Kidney epithelial cell (primary cell): Measurements from ENCODE around the gene ZNF211. TPM values are rescaled to one million over a fixed set of nuclear protein-coding genes. Genes with fewer than 3 reads are reported as not detected.

Experiments used
- DNase-seq: peaks from one replicate; pipeline ENCODE4 v3.0.0-alpha.2; 2010; ENCODE audit warnings: low read depth
- H3K27me3 ChIP-seq: 2 replicates; pipeline ENCODE4 v1.6.0; 2011; ENCODE audit warnings: low read length; ENCODE audit not compliant: control insufficient read depth, insufficient read depth
- H3K36me3 ChIP-seq: 2 replicates; pipeline ENCODE4 v1.5.1; 2011; ENCODE audit warnings: low read length; ENCODE audit not compliant: control insufficient read depth, insufficient read depth
- H3K4me3 ChIP-seq: 2 replicates; pipeline ENCODE4 v1.5.1; 2011; ENCODE audit warnings: low read depth, mild to moderate bottlenecking, control low read depth, low read length
- CTCF ChIP-seq: IDR thresholded peaks from 2 replicates; pipeline ENCODE4 v1.5.1; 2011; ENCODE audit warnings: mild to moderate bottlenecking, moderate library complexity, low read length, control low read depth, inconsistent platforms; ENCODE audit not compliant: insufficient read depth, poor library complexity, severe bottlenecking
- total RNA-seq: library from RNA; depleted of rRNA; stranded (reverse); fragments of >200 nt; gene quantifications from 2 replicates; pipeline ENCODE4 v1.2.3, GENCODE V29; 2015

ZNF211 gene
- total RNA-seq, 1 donor from 2014 or later, result 6.9 TPM

GRCh38 chr19:57606931-57607330 lies 26.0 kb upstream of the ZNF211 start:
- TF ChIP-seq CTCF, result no peak
- H3K27me3 ChIP-seq, result no peaks in the 10 kb centered on the region
- no peak overlapping the region for H3K4me3 ChIP-seq
- no peak for DNase-seq
- peaks cover 1% of the 10 kb centered on the region for H3K36me3 ChIP-seq

- no peak for DNase-seq
- H3K36me3 ChIP-seq, result peaks cover 1% of the 10 kb centered on the region
- TF ChIP-seq CTCF, result no peak
Measured at GRCh38 chr19:57611113-57611512, 21.9 kb upstream of the ZNF211 start.

GRCh38 chr19:57613941-57614743 lies 18.8 kb upstream of the ZNF211 start, which contains the start of gene ZNF134:
Gene ZNF134 (plus strand): TSS chr19:57614242. CDS start chr19:57619469, 5,227 bp downstream.
- peak; percentile 14 for TF ChIP-seq CTCF
- Histone ChIP-seq H3K36me3 (no peaks in the 10 kb centered on the region), H3K4me3 (peak within 1 kb of the TSS; percentile 96), H3K27me3 (no peaks in the 10 kb centered on the region)
- peak; percentile 77 for DNase-seq

More at GRCh38 chr19:57611113-57611512, 21.9 kb upstream of the ZNF211 start:
- H3K27me3 ChIP-seq, result no peaks in the 10 kb centered on the region
- no peak overlapping the region for H3K4me3 ChIP-seq

- peaks cover 4% of the 10 kb centered on the region for H3K36me3 ChIP-seq
- no peak overlapping the region for H3K4me3 ChIP-seq
- no peaks in the 10 kb centered on the region for H3K27me3 ChIP-seq
- no peak for DNase-seq
- TF ChIP-seq CTCF, result no peak
Measured at GRCh38 chr19:57615346-57615745, 17.6 kb upstream of the ZNF211 start.

GRCh38 chr19:57620673-57621348 lies 12.2 kb upstream of the ZNF211 start:
- Histone ChIP-seq H3K27me3 (no peaks in the 10 kb centered on the region), H3K36me3 (peaks cover 9% of the 10 kb centered on the region), H3K4me3 (no peak overlapping the region)
- no peak for TF ChIP-seq CTCF
- no peak for DNase-seq
